Mesenchymal stem cell (in vitro differentiated cells and primary cell): Measurements from ENCODE around the gene GNG7.

Experiments used
- DNase-seq: peaks from one replicate; pipeline ENCODE4 v3.0.0-alpha.2; 2013
- H2AFZ ChIP-seq: one replicate; pipeline ENCODE4 v1.6.1; 2013; ENCODE audit warnings: low read depth, mild to moderate bottlenecking, control low read depth, inconsistent platforms, low read length, moderate library complexity
- H2AK5ac ChIP-seq: 2 replicates; pipeline ENCODE4 v1.6.1; 2013; ENCODE audit warnings: low read length, moderate library complexity, mild to moderate bottlenecking, inconsistent platforms; ENCODE audit not compliant: severe bottlenecking
- H2BK120ac ChIP-seq: one replicate; pipeline ENCODE4 v1.6.1; 2013; ENCODE audit warnings: low read depth, mild to moderate bottlenecking, inconsistent platforms, low read length, moderate library complexity
- H2BK12ac ChIP-seq, 2 experiments: one replicate each; pipeline ENCODE4 v1.6.1; 2013; ENCODE audit warnings: inconsistent platforms in 2 of 2, low read length in 2 of 2, mild to moderate bottlenecking in 2 of 2, moderate library complexity in 2 of 2, control low read depth in 1 of 2
- H2BK15ac ChIP-seq: one replicate; pipeline ENCODE4 v1.6.1; 2013; ENCODE audit warnings: mild to moderate bottlenecking, low read depth, inconsistent platforms; ENCODE audit not compliant: poor library complexity, severe bottlenecking
- H2BK5ac ChIP-seq: 2 replicates; pipeline ENCODE4 v1.6.1; 2013; ENCODE audit warnings: low read depth, mild to moderate bottlenecking, low read length, control low read depth, inconsistent platforms; ENCODE audit not compliant: poor library complexity, severe bottlenecking
- H3K14ac ChIP-seq, 2 experiments: one replicate each; pipeline ENCODE4 v1.6.1; 2013; ENCODE audit warnings: inconsistent platforms in 2 of 2, low read length in 2 of 2, control low read depth in 1 of 2, mild to moderate bottlenecking in 1 of 2, moderate library complexity in 1 of 2
- H3K18ac ChIP-seq, 2 experiments: one replicate each; pipeline ENCODE4 v1.6.1; 2013; ENCODE audit warnings: inconsistent platforms in 2 of 2, low read length in 2 of 2, control low read depth in 1 of 2, low read depth in 1 of 2, mild to moderate bottlenecking in 1 of 2
- H3K23ac ChIP-seq, 2 experiments: one replicate each; pipeline ENCODE4 v1.6.1; 2013; ENCODE audit warnings: inconsistent platforms in 2 of 2, low read length in 2 of 2, mild to moderate bottlenecking in 2 of 2, moderate library complexity in 2 of 2, control low read depth in 1 of 2
- H3K27ac ChIP-seq: 2 replicates; pipeline ENCODE4 v1.5.1; 2013; ENCODE audit warnings: mild to moderate bottlenecking, moderate library complexity, low read length, control low read depth, inconsistent platforms; ENCODE audit not compliant: poor library complexity, severe bottlenecking
- H3K27me3 ChIP-seq, 2 experiments: 2 replicates each; pipeline versions ENCODE4 v1.6.1 to v1.7.0; 2013; ENCODE audit warnings: low read length in 2 of 2, mild to moderate bottlenecking in 2 of 2, moderate library complexity in 2 of 2, control low read depth in 1 of 2, inconsistent platforms in 1 of 2; ENCODE audit not compliant: control insufficient read depth in 1 of 2, insufficient read depth in 1 of 2
- H3K36me3 ChIP-seq, 2 experiments: 2 replicates each; pipeline versions ENCODE4 v1.6.1 to v1.7.0; 2013; ENCODE audit warnings: low read length in 2 of 2, control low read depth in 1 of 2, inconsistent platforms in 1 of 2, low read depth in 1 of 2, mild to moderate bottlenecking in 1 of 2; ENCODE audit not compliant: insufficient read depth in 2 of 2, control insufficient read depth in 1 of 2
- H3K4ac ChIP-seq, 2 experiments: one replicate each; pipeline ENCODE4 v1.6.1; 2013; ENCODE audit warnings: inconsistent platforms in 2 of 2, low read length in 2 of 2, mild to moderate bottlenecking in 2 of 2, moderate library complexity in 2 of 2, control low read depth in 1 of 2, low read depth in 1 of 2
- H3K4me1 ChIP-seq: 2 replicates; pipeline ENCODE4 v1.6.1; 2013; ENCODE audit warnings: low read depth, low read length, control low read depth; ENCODE audit not compliant: control insufficient read depth, insufficient read depth
- H3K4me2 ChIP-seq: 2 replicates; pipeline ENCODE4 v1.6.1; 2013; ENCODE audit warnings: low read length, mild to moderate bottlenecking, inconsistent platforms; ENCODE audit not compliant: poor library complexity, severe bottlenecking
- H3K4me3 ChIP-seq, 2 experiments: 2 replicates each; pipeline versions ENCODE4 v1.5.1 to v1.7.0; 2013; ENCODE audit warnings: low read length in 2 of 2, mild to moderate bottlenecking in 2 of 2, control low read depth in 1 of 2, low read depth in 1 of 2; ENCODE audit not compliant: insufficient read depth in 1 of 2
- H3K79me1 ChIP-seq: replicated peaks from 2 replicates; pipeline ENCODE4 v1.6.1; 2013; ENCODE audit warnings: mild to moderate bottlenecking, control low read depth, low read length, inconsistent platforms; ENCODE audit not compliant: poor library complexity, severe bottlenecking
- H3K9ac ChIP-seq: 2 replicates; pipeline ENCODE4 v1.7.0; 2013; ENCODE audit warnings: mild to moderate bottlenecking, low read length, moderate library complexity
- H3K9me3 ChIP-seq: 2 replicates; pipeline ENCODE4 v1.7.0; 2013; ENCODE audit warnings: mild to moderate bottlenecking, low read length; ENCODE audit not compliant: control insufficient read depth
- H4K8ac ChIP-seq: one replicate; pipeline ENCODE4 v1.6.1; 2013; ENCODE audit warnings: inconsistent platforms, mild to moderate bottlenecking, low read length, moderate library complexity
- H4K91ac ChIP-seq: one replicate; pipeline ENCODE4 v1.6.1; 2013; ENCODE audit warnings: mild to moderate bottlenecking, low read length, inconsistent platforms
- WGBS: methylation state at CpG from one replicate; pipeline ENCODE4 v1.1.7; 2013; ENCODE audit warnings: mixed read lengths; 5-methylcytosine and 5-hydroxymethylcytosine counted together

The GNG7 gene

GRCh38 chr19:2618611-2619010 lies 83.9 kb downstream of the GNG7 start:
- WGBS, result 83% methylated on average over 7 of the region's 10 CpGs

GRCh38 chr19:2617393-2618165 lies 84.9 kb downstream of the GNG7 start:
- Histone ChIP-seq H3K9ac (no peak overlapping the region), H3K4ac (no peak overlapping the region), H3K4me3 (no peak overlapping the region), H3K27ac (no peak overlapping the region), H2BK12ac (no peak overlapping the region), H2BK15ac (no peak overlapping the region), H3K27me3 (peaks cover 0 to 25% of the 10 kb centered on the region in 2 experiments), H3K18ac (no peak overlapping the region), H4K8ac (no peak overlapping the region), H2AK5ac (peak overlapping the region; percentile 72), H3K4me1 (peaks cover 29% of the 10 kb centered on the region), H2BK5ac (peak overlapping the region; percentile 21), H3K9me3 (peaks cover 5% of the 10 kb centered on the region), H3K14ac (no peak overlapping the region), H2BK120ac (no peak overlapping the region), H3K79me1 (no peaks in the 10 kb centered on the region), H3K4me2 (no peak overlapping the region), H2AFZ (no peak overlapping the region), H3K23ac (no peak overlapping the region), H4K91ac (no peak overlapping the region), H3K36me3 (no peaks in the 10 kb centered on the region)
- DNase-seq, result no peak
- 91% methylated on average over 10 of the region's 11 CpGs for WGBS

More at GRCh38 chr19:2618611-2619010, 83.9 kb downstream of the GNG7 start:
- H3K4ac ChIP-seq, result no peak overlapping the region
- no peak overlapping the region for H2AK5ac ChIP-seq
- no peak overlapping the region for H2AFZ ChIP-seq
- no peak overlapping the region for H3K27ac ChIP-seq
- peaks cover 0 to 25% of the 10 kb centered on the region in 2 experiments for H3K27me3 ChIP-seq
- no peak overlapping the region for H4K91ac ChIP-seq
- H2BK12ac ChIP-seq, result no peak overlapping the region
- no peaks in the 10 kb centered on the region for H3K36me3 ChIP-seq
- H2BK15ac ChIP-seq, result no peak overlapping the region
- H3K4me2 ChIP-seq, result peak overlapping the region; percentile 14
- no peak overlapping the region for H3K9ac ChIP-seq
- no peak overlapping the region for H2BK5ac ChIP-seq
- H2BK120ac ChIP-seq, result no peak overlapping the region
- H3K9me3 ChIP-seq, result peaks cover 5% of the 10 kb centered on the region
- H3K23ac ChIP-seq, result no peak overlapping the region
- H4K8ac ChIP-seq, result no peak overlapping the region
- DNase-seq, result no peak
- no peaks in the 10 kb centered on the region for H3K79me1 ChIP-seq
- H3K4me3 ChIP-seq, result no peak overlapping the region
- peaks cover 25% of the 10 kb centered on the region for H3K4me1 ChIP-seq
- H3K14ac ChIP-seq, result no peak overlapping the region
- no peak overlapping the region for H3K18ac ChIP-seq

GRCh38 chr19:2616741-2617392 lies 85.6 kb downstream of the GNG7 start:
- 75% methylated on average over 12 of the region's 13 CpGs for WGBS
- H3K36me3 ChIP-seq, result no peaks in the 10 kb centered on the region

GRCh38 chr19:2615782-2616181 lies 86.7 kb downstream of the GNG7 start:
- Histone ChIP-seq H3K9me3 (peaks cover 5% of the 10 kb centered on the region), H3K18ac (no peak overlapping the region), H2AK5ac (no peak overlapping the region), H2BK12ac (no peak overlapping the region), H3K27me3 (peaks cover 0 to 25% of the 10 kb centered on the region in 2 experiments), H3K23ac (no peak overlapping the region), H3K4me3 (no peak overlapping the region), H3K14ac (no peak overlapping the region), H2BK120ac (no peak overlapping the region), H3K4ac (no peak overlapping the region), H2BK5ac (no peak overlapping the region), H4K8ac (no peak overlapping the region), H3K9ac (no peak overlapping the region), H3K27ac (no peak overlapping the region), H3K79me1 (no peaks in the 10 kb centered on the region), H3K4me2 (no peak overlapping the region), H3K4me1 (peaks cover 29% of the 10 kb centered on the region), H2AFZ (no peak overlapping the region), H3K36me3 (no peaks in the 10 kb centered on the region), H4K91ac (no peak overlapping the region), H2BK15ac (no peak overlapping the region)
- no peak for DNase-seq
- 92% methylated on average over 6 of the region's 6 CpGs for WGBS

More at GRCh38 chr19:2616741-2617392, 85.6 kb downstream of the GNG7 start:
- Histone ChIP-seq H3K23ac (no peak overlapping the region), H3K79me1 (no peaks in the 10 kb centered on the region), H2AK5ac (peak overlapping the region; percentile 33), H2BK120ac (no peak overlapping the region), H2BK5ac (no peak overlapping the region), H4K91ac (no peak overlapping the region), H3K14ac (no peak overlapping the region), H3K27me3 (peaks cover 0 to 25% of the 10 kb centered on the region in 2 experiments), H3K27ac (no peak overlapping the region), H2BK12ac (no peak overlapping the region), H3K9me3 (peaks cover 5% of the 10 kb centered on the region), H2BK15ac (no peak overlapping the region), H3K4me1 (peaks cover 29% of the 10 kb centered on the region), H3K4ac (no peak overlapping the region), H3K4me3 (no peak overlapping the region), H4K8ac (no peak overlapping the region), H2AFZ (no peak overlapping the region), H3K18ac (no peak overlapping the region), H3K9ac (no peak overlapping the region), H3K4me2 (no peak overlapping the region)
- DNase-seq, result no peak
